WTC11 (cell line): ENCODE results near the gene SFMBT1. TPM values are rescaled to one million over a fixed set of nuclear protein-coding genes. Genes with fewer than 3 reads are reported as not detected.

Experiments used
- ATAC-seq: fragments of 200-7000 bp; cut with Tn5 transposase; 2 replicates; pipeline ENCODE4 v1.10.0; 2021; ENCODE audit warnings: mild to moderate bottlenecking, moderate library complexity
- CTCF ChIA-PET: fragments of 300-600 bp; sonication (Branson Sonifier 250); formaldehyde crosslinking; loops from one replicate; lab custom pipeline; 2021; ENCODE audit warnings: antibody characterized with exemption; lab: Charles Lee
- POLR2A ChIA-PET: fragments of 350-600 bp; sonication (Branson Sonifier 250); formaldehyde crosslinking; loops from one replicate; lab custom pipeline; 2021; ENCODE audit warnings: antibody characterized with exemption; lab: Charles Lee
- DNase-seq: peaks from one replicate; pipeline ENCODE4 v3.0.0; 2021; ENCODE audit warnings: low spot score
- H3K27ac Mint-ChIP-seq: 2 replicates; pipeline ENCODE4 v1.8.0; 2021; ENCODE audit warnings: mixed read lengths
- H3K27me3 Mint-ChIP-seq: 2 replicates; pipeline ENCODE4 v1.8.0; 2021; ENCODE audit warnings: low read depth, mild to moderate bottlenecking, moderate library complexity, mixed read lengths
- H3K36me3 Mint-ChIP-seq: 2 replicates; pipeline ENCODE4 v1.8.0; 2021; ENCODE audit warnings: mixed read lengths
- H3K4me1 Mint-ChIP-seq: 2 replicates; pipeline ENCODE4 v1.8.0; 2022; ENCODE audit warnings: mixed read lengths
- H3K4me3 Mint-ChIP-seq: 2 replicates; pipeline ENCODE4 v1.8.0; 2021; ENCODE audit warnings: mild to moderate bottlenecking, moderate library complexity, mixed read lengths
- H3K9me3 Mint-ChIP-seq: 2 replicates; pipeline ENCODE4 v1.8.0; 2021; ENCODE audit warnings: mixed read lengths
- ATF2 ChIP-seq: sonication (generic); formaldehyde crosslinking; IDR thresholded peaks from 2 replicates; pipeline ENCODE4 v1.8.1; 2022; ENCODE audit warnings: low read depth, missing genetic modification reagents, borderline replicate concordance
- ATF6 ChIP-seq: sonication (generic); formaldehyde crosslinking; IDR thresholded peaks from 2 replicates; pipeline ENCODE4 v1.8.1; 2023; ENCODE audit warnings: mild to moderate bottlenecking, missing genetic modification reagents
- CTCF ChIP-seq: fragments of 200-600 bp; IDR thresholded peaks from 2 replicates; pipeline ENCODE4 v1.8.0; 2022; ENCODE audit warnings: antibody characterized with exemption
- E2F4 ChIP-seq: sonication (generic); formaldehyde crosslinking; IDR thresholded peaks from 2 replicates; pipeline ENCODE4 v1.8.1; 2022; ENCODE audit warnings: low read depth, mild to moderate bottlenecking, moderate library complexity, missing genetic modification reagents, borderline replicate concordance
- FOXK1 ChIP-seq: sonication (generic); formaldehyde crosslinking; IDR thresholded peaks from 2 replicates; pipeline ENCODE4 v1.8.0; 2022; ENCODE audit warnings: mild to moderate bottlenecking, moderate library complexity, missing genetic modification reagents
- FOXP1 ChIP-seq: sonication (generic); formaldehyde crosslinking; IDR thresholded peaks from 2 replicates; pipeline ENCODE4 v1.8.0; 2022; ENCODE audit warnings: missing genetic modification reagents, mild to moderate bottlenecking, moderate library complexity, borderline replicate concordance
- FOXP4 ChIP-seq: sonication (generic); formaldehyde crosslinking; IDR thresholded peaks from 2 replicates; pipeline ENCODE4 v1.8.0; 2022; ENCODE audit warnings: mild to moderate bottlenecking, missing genetic modification reagents
- HMGA2 ChIP-seq: fragments of 250-450 bp; sonication (Bioruptor Pico); IDR thresholded peaks from 2 replicates; pipeline ENCODE4 v1.4.0; 2021; ENCODE audit warnings: mild to moderate bottlenecking, moderate library complexity
- JAZF1 ChIP-seq: fragments of 250-450 bp; sonication (Bioruptor Pico); IDR thresholded peaks from 2 replicates; pipeline ENCODE4 v1.9.0; 2021; ENCODE audit warnings: moderate library complexity, mild to moderate bottlenecking, inconsistent platforms
- RELA ChIP-seq: sonication (generic); formaldehyde crosslinking; IDR thresholded peaks from 2 replicates; pipeline ENCODE4 v1.8.1; 2022; ENCODE audit warnings: missing genetic modification reagents, mild to moderate bottlenecking, borderline replicate concordance
- SOX15 ChIP-seq: fragments of 250-450 bp; sonication (Bioruptor Pico); IDR thresholded peaks from 2 replicates; pipeline ENCODE4 v1.9.0; 2021; ENCODE audit warnings: mild to moderate bottlenecking
- TEAD1 ChIP-seq: sonication (generic); formaldehyde crosslinking; IDR thresholded peaks from 2 replicates; pipeline ENCODE4 v1.8.0; 2022; ENCODE audit warnings: mild to moderate bottlenecking, missing genetic modification reagents
- ZNF121 ChIP-seq: sonication (generic); formaldehyde crosslinking; IDR thresholded peaks from 2 replicates; pipeline ENCODE4 v1.8.0; 2023; ENCODE audit warnings: missing genetic modification reagents
- ZNF423 ChIP-seq: fragments of 250-450 bp; sonication (Bioruptor Pico); IDR thresholded peaks from 2 replicates; pipeline ENCODE4 v2.1.2; 2022; ENCODE audit warnings: mild to moderate bottlenecking, moderate library complexity
- total RNA-seq: library from RNA; stranded (reverse); gene quantifications from 3 replicates; pipeline ENCODE4 v1.2.3, GENCODE V29; 2021
- TF ChIP-seq, protein P1 (sequence below): sonication (generic); formaldehyde crosslinking; IDR thresholded peaks from 2 replicates; pipeline ENCODE4 v1.8.1; 2022; ENCODE audit warnings: mild to moderate bottlenecking, missing genetic modification reagents, moderate library complexity, borderline replicate concordance
- TF ChIP-seq, protein P2 (sequence below): fragments of 250-450 bp; sonication (Bioruptor Pico); IDR thresholded peaks from 2 replicates; pipeline ENCODE4 v1.8.0; 2021; ENCODE audit warnings: mild to moderate bottlenecking

Gene SFMBT1
- total RNA-seq, 1 experiment from 2014 or later = 20.9 TPM

DNA sequence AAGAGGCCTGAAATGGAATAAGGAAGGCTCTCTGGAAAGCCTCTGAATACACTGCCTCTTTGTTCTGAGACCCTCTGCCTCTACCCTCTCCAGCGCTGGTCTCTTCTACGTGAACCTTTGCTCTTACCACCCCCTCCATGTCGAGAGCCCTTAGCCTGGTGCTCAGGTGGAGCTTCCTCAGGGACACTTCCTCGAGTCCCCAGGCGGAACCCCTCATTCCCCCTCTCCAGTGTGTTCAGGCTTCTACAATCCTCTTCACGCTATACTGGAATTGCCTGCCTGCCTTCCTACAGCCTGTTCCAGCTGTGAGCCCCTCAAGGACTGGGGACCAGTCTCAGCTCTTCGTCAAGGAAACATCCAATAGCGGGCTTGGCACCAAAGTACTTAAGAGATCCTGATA lies 156.0 kb downstream of the SFMBT1 start:
- peaks cover 10% of the 10 kb centered on the region for H3K9me3 Mint-ChIP-seq
- POLR2A ChIA-PET = no interaction called here
- TF ChIP-seq JAZF1 (CRISPR knock-in tag) = no peak
- TF ChIP-seq SOX15 = no peak
- no peak for TF ChIP-seq ATF2
- TF ChIP-seq TEAD1 = no peak
- no peak for TF ChIP-seq ZNF121 (CRISPR knock-in tag)
- no peak for TF ChIP-seq FOXP4 (CRISPR knock-in tag)
- no peak for TF ChIP-seq ZNF423 (CRISPR knock-in tag)
- TF ChIP-seq RELA = no peak
- TF ChIP-seq, protein P1, sequence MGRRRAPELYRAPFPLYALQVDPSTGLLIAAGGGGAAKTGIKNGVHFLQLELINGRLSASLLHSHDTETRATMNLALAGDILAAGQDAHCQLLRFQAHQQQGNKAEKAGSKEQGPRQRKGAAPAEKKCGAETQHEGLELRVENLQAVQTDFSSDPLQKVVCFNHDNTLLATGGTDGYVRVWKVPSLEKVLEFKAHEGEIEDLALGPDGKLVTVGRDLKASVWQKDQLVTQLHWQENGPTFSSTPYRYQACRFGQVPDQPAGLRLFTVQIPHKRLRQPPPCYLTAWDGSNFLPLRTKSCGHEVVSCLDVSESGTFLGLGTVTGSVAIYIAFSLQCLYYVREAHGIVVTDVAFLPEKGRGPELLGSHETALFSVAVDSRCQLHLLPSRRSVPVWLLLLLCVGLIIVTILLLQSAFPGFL (CRISPR knock-in tag) = no peak
- no peak for TF ChIP-seq CTCF
- no peak for TF ChIP-seq E2F4 (CRISPR knock-in tag)
- no peak for TF ChIP-seq FOXK1 (CRISPR knock-in tag)
- no peak for TF ChIP-seq FOXP1 (CRISPR knock-in tag)
- TF ChIP-seq HMGA2 (CRISPR knock-in tag) = no peak
- TF ChIP-seq, protein P2, sequence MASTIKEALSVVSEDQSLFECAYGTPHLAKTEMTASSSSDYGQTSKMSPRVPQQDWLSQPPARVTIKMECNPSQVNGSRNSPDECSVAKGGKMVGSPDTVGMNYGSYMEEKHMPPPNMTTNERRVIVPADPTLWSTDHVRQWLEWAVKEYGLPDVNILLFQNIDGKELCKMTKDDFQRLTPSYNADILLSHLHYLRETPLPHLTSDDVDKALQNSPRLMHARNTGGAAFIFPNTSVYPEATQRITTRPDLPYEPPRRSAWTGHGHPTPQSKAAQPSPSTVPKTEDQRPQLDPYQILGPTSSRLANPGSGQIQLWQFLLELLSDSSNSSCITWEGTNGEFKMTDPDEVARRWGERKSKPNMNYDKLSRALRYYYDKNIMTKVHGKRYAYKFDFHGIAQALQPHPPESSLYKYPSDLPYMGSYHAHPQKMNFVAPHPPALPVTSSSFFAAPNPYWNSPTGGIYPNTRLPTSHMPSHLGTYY (CRISPR knock-in tag) = no peak
- TF ChIP-seq ATF6 = no peak
- peaks cover 12% of the 10 kb centered on the region for H3K36me3 Mint-ChIP-seq
- ATAC-seq = no peak
- H3K27ac Mint-ChIP-seq = 0 out of 2 replicates have a peak overlapping the region, but pooled peaks have one; percentile 58
- no peak for DNase-seq
- no peaks in the 10 kb centered on the region for H3K27me3 Mint-ChIP-seq
- H3K4me3 Mint-ChIP-seq = no peak overlapping the region
- no peaks in the 10 kb centered on the region for H3K4me1 Mint-ChIP-seq
- CTCF ChIA-PET = interaction anchor here (1.3 kb wide), 1 partner anchor 10 kb away, joined by 3 read pairs; no protein-coding TSS in a partner anchor
